Gastrocnemius medialis (tissue), 4 donors: Measurements from ENCODE around the gene SDF2. TPM values are rescaled to one million over a fixed set of nuclear protein-coding genes. Genes with fewer than 3 reads are reported as not detected.

Experiments used
- total RNA-seq, 4 donors: library from RNA; depleted of rRNA; stranded (reverse); fragments of >200 nt; gene quantifications; one replicate each; pipeline versions ENCODE4 v1.1.0 to v1.2.3, GENCODE V29; 2016

The SDF2 gene
- total RNA-seq, 4 donors from 2014 or later, result 23.6 to 36.4 (median 28.4) TPM

Other genes with a start within 250 kb of the SDF2 start
- gene SLC13A2, start 188.3 kb downstream of the SDF2 start, total RNA-seq, result under 1 TPM in 1 of 4 donors, not detected in 3; 0.34 TPM
- gene FOXN1, start 155.6 kb downstream of the SDF2 start, total RNA-seq, result not detected
- 10 to 100 TPM in 1 of 4 donors, 1 to 10 TPM in 3; 3.1 to 10.2 (median 6.3) TPM for gene UNC119, start 109.3 kb downstream of the SDF2 start, total RNA-seq
- 10 to 100 TPM; 25.0 to 63.0 (median 50.0) TPM for gene PIGS, start 90.4 kb downstream of the SDF2 start, total RNA-seq
- gene ALDOC, start 85.0 kb downstream of the SDF2 start, total RNA-seq, result 1 to 10 TPM in 3 of 4 donors, under 1 TPM in 1; 0.87 to 7.0 (median 3.3) TPM
- 1 to 10 TPM in 2 of 4 donors, under 1 TPM in 2; 0.41 to 1.5 (median 0.96) TPM for gene SPAG5, start 62.9 kb downstream of the SDF2 start, total RNA-seq
- 10 to 100 TPM in 1 of 4 donors, 1 to 10 TPM in 3; 1.8 to 10.1 (median 2.8) TPM for gene RSKR, start 47.7 kb downstream of the SDF2 start, total RNA-seq
- gene BLTP2, start 16.7 kb downstream of the SDF2 start, total RNA-seq, result 10 to 100 TPM; 71.6 to 93.4 (median 81.0) TPM
- gene SUPT6H, start 299 bp upstream of the SDF2 start, total RNA-seq, result 10 to 100 TPM; 48.3 to 81.9 (median 64.8) TPM
- gene PROCA1, start 50.0 kb upstream of the SDF2 start, total RNA-seq, result 1 to 10 TPM in 1 of 4 donors, under 1 TPM in 2, not detected in 1; 0.42 to 1.6 (median 0.49) TPM
- 10 to 100 TPM; 14.9 to 53.3 (median 32.7) TPM for gene RAB34, start 56.0 kb upstream of the SDF2 start, total RNA-seq
- 100 to 1,000 TPM; 434 to 647 (median 533) TPM for gene RPL23A, start 58.1 kb upstream of the SDF2 start, total RNA-seq
- gene TLCD1, start 64.3 kb upstream of the SDF2 start, total RNA-seq, result under 1 TPM in 3 of 4 donors, not detected in 1; 0.46 to 0.82 (median 0.75) TPM
- gene NEK8, start 66.9 kb upstream of the SDF2 start, total RNA-seq, result 1 to 10 TPM; 1.3 to 8.1 (median 1.9) TPM
- 1 to 10 TPM; 2.0 to 6.4 (median 3.8) TPM for gene TRAF4, start 82.1 kb upstream of the SDF2 start, total RNA-seq
- gene FAM222B, start 180.9 kb upstream of the SDF2 start, total RNA-seq, result 10 to 100 TPM; 36.2 to 82.6 (median 66.8) TPM
- gene ERAL1, start 193.1 kb upstream of the SDF2 start, total RNA-seq, result 10 to 100 TPM; 35.1 to 69.2 (median 64.1) TPM
- gene FLOT2, start 235.8 kb upstream of the SDF2 start, total RNA-seq, result 10 to 100 TPM; 15.3 to 37.9 (median 28.4) TPM
- gene DHRS13, start 241.2 kb upstream of the SDF2 start, total RNA-seq, result 1 to 10 TPM in 3 of 4 donors, under 1 TPM in 1; 0.25 to 3.7 (median 2.4) TPM